Measurements from ENCODE around the gene RALB.
"Not testable (repeated sequence)": the region's sequence is repeated elsewhere in the genome, so short reads cannot be mapped to it uniquely, and the experiment has no call there.

The RALB gene

GRCh38 chr2:120233292-120233691 lies 19.4 kb upstream of the RALB start:
- 87 to 94% methylated on average over 5 of the region's 5 CpGs for WGBS, 2 experiments

GRCh38 chr2:120235158-120235557 lies 17.5 kb upstream of the RALB start:
- H3K4me1 ChIP-seq (ENCODE audit: control insufficient read depth, insufficient read depth, low read length): peaks cover 26% of the 10 kb centered on the region
- H3K27ac ChIP-seq (ENCODE audit: insufficient read depth, low read depth, low read length, poor library complexity, severe bottlenecking); H3K9me3 ChIP-seq (ENCODE audit: control insufficient read depth, low read length); H3K27me3 ChIP-seq (ENCODE audit: control insufficient read depth, insufficient read depth, low read length, poor library complexity, severe bottlenecking); H3K36me3 ChIP-seq (ENCODE audit: control insufficient read depth, insufficient read depth, low read length); H3K4me3 ChIP-seq (ENCODE audit: insufficient read depth, low read depth, low read length): not testable (repeated sequence)
- 89 to 93% methylated on average over 2 of the region's 2 CpGs for WGBS, 2 experiments

More at GRCh38 chr2:120233292-120233691, 19.4 kb upstream of the RALB start:
- no peak overlapping the region for H3K27ac ChIP-seq (ENCODE audit: insufficient read depth, low read depth, low read length, poor library complexity, severe bottlenecking)
- H3K27me3 ChIP-seq (ENCODE audit: control insufficient read depth, insufficient read depth, low read length, poor library complexity, severe bottlenecking): no peaks in the 10 kb centered on the region
- H3K4me3 ChIP-seq (ENCODE audit: insufficient read depth, low read depth, low read length): no peak overlapping the region
- H3K36me3 ChIP-seq (ENCODE audit: control insufficient read depth, insufficient read depth, low read length): no peaks in the 10 kb centered on the region
- H3K4me1 ChIP-seq (ENCODE audit: control insufficient read depth, insufficient read depth, low read length): peaks cover 11% of the 10 kb centered on the region
- H3K9me3 ChIP-seq (ENCODE audit: control insufficient read depth, low read length): no peaks in the 10 kb centered on the region

- Histone ChIP-seq H3K36me3 (ENCODE audit: control insufficient read depth, insufficient read depth, low read length) (no peaks in the 10 kb centered on the region), H3K4me1 (ENCODE audit: control insufficient read depth, insufficient read depth, low read length) (peaks cover 26% of the 10 kb centered on the region), H3K4me3 (ENCODE audit: insufficient read depth, low read depth, low read length) (no peak overlapping the region), H3K27ac (ENCODE audit: insufficient read depth, low read depth, low read length, poor library complexity, severe bottlenecking) (no peak overlapping the region), H3K9me3 (ENCODE audit: control insufficient read depth, low read length) (no peaks in the 10 kb centered on the region), H3K27me3 (ENCODE audit: control insufficient read depth, insufficient read depth, low read length, poor library complexity, severe bottlenecking) (no peaks in the 10 kb centered on the region)
- 95 to 96% methylated on average over 6 of the region's 6 CpGs for WGBS, 2 experiments
Measured at GRCh38 chr2:120235681-120236080, 17.0 kb upstream of the RALB start.

- no peak overlapping the region for H3K27ac ChIP-seq (ENCODE audit: insufficient read depth, low read depth, low read length, poor library complexity, severe bottlenecking)
- H3K27me3 ChIP-seq (ENCODE audit: control insufficient read depth, insufficient read depth, low read length, poor library complexity, severe bottlenecking): no peaks in the 10 kb centered on the region
- no peak overlapping the region for H3K4me3 ChIP-seq (ENCODE audit: insufficient read depth, low read depth, low read length)
- no peaks in the 10 kb centered on the region for H3K36me3 ChIP-seq (ENCODE audit: control insufficient read depth, insufficient read depth, low read length)
- WGBS, 2 experiments: 90% methylated on average over 10 of the region's 10 CpGs
- no peaks in the 10 kb centered on the region for H3K9me3 ChIP-seq (ENCODE audit: control insufficient read depth, low read length)
- H3K4me1 ChIP-seq (ENCODE audit: control insufficient read depth, insufficient read depth, low read length): peaks cover 26% of the 10 kb centered on the region
Measured at GRCh38 chr2:120236316-120236715, 16.3 kb upstream of the RALB start.

GRCh38 chr2:120236791-120237190 lies 15.9 kb upstream of the RALB start:
- no peak overlapping the region for H3K4me3 ChIP-seq (ENCODE audit: insufficient read depth, low read depth, low read length)
- WGBS, 2 experiments: 74 to 78% methylated on average over 5 of the region's 5 CpGs
- H3K36me3 ChIP-seq (ENCODE audit: control insufficient read depth, insufficient read depth, low read length): no peaks in the 10 kb centered on the region
- peaks cover 26% of the 10 kb centered on the region for H3K4me1 ChIP-seq (ENCODE audit: control insufficient read depth, insufficient read depth, low read length)
- no peaks in the 10 kb centered on the region for H3K9me3 ChIP-seq (ENCODE audit: control insufficient read depth, low read length)
- H3K27ac ChIP-seq (ENCODE audit: insufficient read depth, low read depth, low read length, poor library complexity, severe bottlenecking): no peak overlapping the region
- no peaks in the 10 kb centered on the region for H3K27me3 ChIP-seq (ENCODE audit: control insufficient read depth, insufficient read depth, low read length, poor library complexity, severe bottlenecking)

- H3K27me3 ChIP-seq (ENCODE audit: control insufficient read depth, insufficient read depth, low read length, poor library complexity, severe bottlenecking): no peaks in the 10 kb centered on the region
- H3K9me3 ChIP-seq (ENCODE audit: control insufficient read depth, low read length): no peaks in the 10 kb centered on the region
- no peak overlapping the region for H3K27ac ChIP-seq (ENCODE audit: insufficient read depth, low read depth, low read length, poor library complexity, severe bottlenecking)
- peaks cover 26% of the 10 kb centered on the region for H3K4me1 ChIP-seq (ENCODE audit: control insufficient read depth, insufficient read depth, low read length)
- no peaks in the 10 kb centered on the region for H3K36me3 ChIP-seq (ENCODE audit: control insufficient read depth, insufficient read depth, low read length)
- WGBS, 2 experiments: 78 to 79% methylated on average over 10 of the region's 10 CpGs
- H3K4me3 ChIP-seq (ENCODE audit: insufficient read depth, low read depth, low read length): no peak overlapping the region
Measured at GRCh38 chr2:120237491-120237902, 15.2 kb upstream of the RALB start.

- H3K4me3 ChIP-seq (ENCODE audit: insufficient read depth, low read depth, low read length): no peak overlapping the region
- H3K4me1 ChIP-seq (ENCODE audit: control insufficient read depth, insufficient read depth, low read length): peaks cover 26% of the 10 kb centered on the region
- no peaks in the 10 kb centered on the region for H3K9me3 ChIP-seq (ENCODE audit: control insufficient read depth, low read length)
- no peaks in the 10 kb centered on the region for H3K36me3 ChIP-seq (ENCODE audit: control insufficient read depth, insufficient read depth, low read length)
- 84 to 89% methylated on average over 22 of the region's 22 CpGs for WGBS, 2 experiments
- peak overlapping the region; percentile 58 for H3K27ac ChIP-seq (ENCODE audit: insufficient read depth, low read depth, low read length, poor library complexity, severe bottlenecking)
- no peaks in the 10 kb centered on the region for H3K27me3 ChIP-seq (ENCODE audit: control insufficient read depth, insufficient read depth, low read length, poor library complexity, severe bottlenecking)
Measured at GRCh38 chr2:120238728-120239487, 13.7 kb upstream of the RALB start.

- H3K9me3 ChIP-seq (ENCODE audit: control insufficient read depth, low read length): no peaks in the 10 kb centered on the region
- WGBS, 2 experiments: 64% methylated on average over 22 of the region's 22 CpGs
Measured at GRCh38 chr2:120239488-120240287, 13.0 kb upstream of the RALB start.

GRCh38 chr2:120240901-120241429 lies 11.7 kb upstream of the RALB start:
- Histone ChIP-seq H3K27me3 (ENCODE audit: control insufficient read depth, insufficient read depth, low read length, poor library complexity, severe bottlenecking) (no peaks in the 10 kb centered on the region), H3K27ac (ENCODE audit: insufficient read depth, low read depth, low read length, poor library complexity, severe bottlenecking) (no peak overlapping the region), H3K36me3 (ENCODE audit: control insufficient read depth, insufficient read depth, low read length) (no peaks in the 10 kb centered on the region), H3K4me1 (ENCODE audit: control insufficient read depth, insufficient read depth, low read length) (peaks cover 32% of the 10 kb centered on the region), H3K9me3 (ENCODE audit: control insufficient read depth, low read length) (no peaks in the 10 kb centered on the region), H3K4me3 (ENCODE audit: insufficient read depth, low read depth, low read length) (no peak overlapping the region)
- WGBS, 2 experiments: 92 to 93% methylated on average over 10 of the region's 10 CpGs

More at GRCh38 chr2:120239488-120240287, 13.0 kb upstream of the RALB start:
- Histone ChIP-seq H3K4me1 (ENCODE audit: control insufficient read depth, insufficient read depth, low read length) (peaks cover 26% of the 10 kb centered on the region), H3K36me3 (ENCODE audit: control insufficient read depth, insufficient read depth, low read length) (no peaks in the 10 kb centered on the region), H3K4me3 (ENCODE audit: insufficient read depth, low read depth, low read length) (no peak overlapping the region), H3K27me3 (ENCODE audit: control insufficient read depth, insufficient read depth, low read length, poor library complexity, severe bottlenecking) (no peaks in the 10 kb centered on the region), H3K27ac (ENCODE audit: insufficient read depth, low read depth, low read length, poor library complexity, severe bottlenecking) (no peak overlapping the region)

GRCh38 chr2:120241684-120242083 lies 11.0 kb upstream of the RALB start:
- no peak overlapping the region for H3K4me3 ChIP-seq (ENCODE audit: insufficient read depth, low read depth, low read length)
- WGBS, 2 experiments: 90 to 98% methylated on average over 6 of the region's 6 CpGs
- no peak overlapping the region for H3K27ac ChIP-seq (ENCODE audit: insufficient read depth, low read depth, low read length, poor library complexity, severe bottlenecking)
- H3K27me3 ChIP-seq (ENCODE audit: control insufficient read depth, insufficient read depth, low read length, poor library complexity, severe bottlenecking): no peaks in the 10 kb centered on the region
- H3K36me3 ChIP-seq (ENCODE audit: control insufficient read depth, insufficient read depth, low read length): no peaks in the 10 kb centered on the region
- H3K4me1 ChIP-seq (ENCODE audit: control insufficient read depth, insufficient read depth, low read length): peaks cover 38% of the 10 kb centered on the region
- H3K9me3 ChIP-seq (ENCODE audit: control insufficient read depth, low read length): no peaks in the 10 kb centered on the region

All from ectodermal cell (in vitro differentiated cells).